GM18519 (cell line): ENCODE measurements around the gene DDC.

Experiments
- ATAC-seq: cut with Tn5 transposase; IDR thresholded peaks from one replicate; pipeline ENCODE4 v1.9.1; 2021; ENCODE audit warnings: mild to moderate bottlenecking, moderate library complexity; ENCODE audit not compliant: unreplicated experiment, low FRiP score

DDC gene

GRCh38 chr7:50492770-50493519, 72.3 kb downstream of the DDC start:
- ATAC-seq = no peak

GRCh38 chr7:50491943-50492342, 73.3 kb downstream of the DDC start:
- no peak for ATAC-seq

- no peak for ATAC-seq
Measured at GRCh38 chr7:50491209-50491608, 74.0 kb downstream of the DDC start.

- ATAC-seq = no peak
Measured at GRCh38 chr7:50488379-50488778, 76.8 kb downstream of the DDC start.

- no peak for ATAC-seq
Measured at GRCh38 chr7:50486512-50486911, 78.7 kb downstream of the DDC start.

- no peak for ATAC-seq
Measured at GRCh38 chr7:50481867-50482266, 83.3 kb downstream of the DDC start.

- no peak for ATAC-seq
Measured at GRCh38 chr7:50480797-50481196, 84.4 kb downstream of the DDC start.

- ATAC-seq = no peak
Measured at GRCh38 chr7:50479743-50480517, 85.3 kb downstream of the DDC start.

- no peak for ATAC-seq
Measured at GRCh38 chr7:50477640-50478039, 87.6 kb downstream of the DDC start.

GRCh38 chr7:50476953-50477625, 88.1 kb downstream of the DDC start:
- no peak for ATAC-seq

GRCh38 chr7:50475340-50475739, 89.9 kb downstream of the DDC start:
- ATAC-seq = peak; percentile 52

- no peak for ATAC-seq
Measured at GRCh38 chr7:50474382-50475160, 90.6 kb downstream of the DDC start.

GRCh38 chr7:50473531-50473930, 91.7 kb downstream of the DDC start:
- no peak for ATAC-seq

- ATAC-seq = no peak
Measured at GRCh38 chr7:50472427-50472826, 92.8 kb downstream of the DDC start.

- no peak for ATAC-seq
Measured at GRCh38 chr7:50471970-50472369, 93.2 kb downstream of the DDC start.

GRCh38 chr7:50470250-50471163, 94.7 kb downstream of the DDC start:
- no peak for ATAC-seq

GRCh38 chr7:50469181-50469580, 96.0 kb downstream of the DDC start:
- no peak for ATAC-seq

- peak; percentile 85 for ATAC-seq
Measured at GRCh38 chr7:50467817-50468610, 97.2 kb downstream of the DDC start.
